Epithelial cell of proximal tubule (primary cell): ENCODE measurements around the gene GLRX. TPM values are rescaled to one million over a fixed set of nuclear protein-coding genes. Genes with fewer than 3 reads are reported as not detected.

ENCODE experiments used
- DNase-seq: peaks from one replicate; pipeline ENCODE4 v3.0.0-alpha.2; 2011; ENCODE audit warnings: low read depth
- H3K4me3 ChIP-seq: 2 replicates; pipeline ENCODE4 v1.5.1; 2011; ENCODE audit warnings: low read depth, mild to moderate bottlenecking, low read length
- CTCF ChIP-seq: conservative IDR thresholded peaks from 2 replicates; pipeline ENCODE4 v1.5.1; 2012; ENCODE audit warnings: low read depth, mild to moderate bottlenecking, low read length
- total RNA-seq: library from RNA; depleted of rRNA; stranded (reverse); fragments of >200 nt; gene quantifications from 2 replicates; pipeline ENCODE4 v1.2.3, GENCODE V29; 2015

The GLRX gene
- total RNA-seq, 1 donor from 2014 or later, result 147 TPM

- DNase-seq, result no peak
- peak overlapping the region; percentile 100 for H3K4me3 ChIP-seq
- TF ChIP-seq CTCF, result no peak
Measured at GRCh38 chr5:95822043-95822541, 434 bp downstream of the GLRX start.

DNA sequence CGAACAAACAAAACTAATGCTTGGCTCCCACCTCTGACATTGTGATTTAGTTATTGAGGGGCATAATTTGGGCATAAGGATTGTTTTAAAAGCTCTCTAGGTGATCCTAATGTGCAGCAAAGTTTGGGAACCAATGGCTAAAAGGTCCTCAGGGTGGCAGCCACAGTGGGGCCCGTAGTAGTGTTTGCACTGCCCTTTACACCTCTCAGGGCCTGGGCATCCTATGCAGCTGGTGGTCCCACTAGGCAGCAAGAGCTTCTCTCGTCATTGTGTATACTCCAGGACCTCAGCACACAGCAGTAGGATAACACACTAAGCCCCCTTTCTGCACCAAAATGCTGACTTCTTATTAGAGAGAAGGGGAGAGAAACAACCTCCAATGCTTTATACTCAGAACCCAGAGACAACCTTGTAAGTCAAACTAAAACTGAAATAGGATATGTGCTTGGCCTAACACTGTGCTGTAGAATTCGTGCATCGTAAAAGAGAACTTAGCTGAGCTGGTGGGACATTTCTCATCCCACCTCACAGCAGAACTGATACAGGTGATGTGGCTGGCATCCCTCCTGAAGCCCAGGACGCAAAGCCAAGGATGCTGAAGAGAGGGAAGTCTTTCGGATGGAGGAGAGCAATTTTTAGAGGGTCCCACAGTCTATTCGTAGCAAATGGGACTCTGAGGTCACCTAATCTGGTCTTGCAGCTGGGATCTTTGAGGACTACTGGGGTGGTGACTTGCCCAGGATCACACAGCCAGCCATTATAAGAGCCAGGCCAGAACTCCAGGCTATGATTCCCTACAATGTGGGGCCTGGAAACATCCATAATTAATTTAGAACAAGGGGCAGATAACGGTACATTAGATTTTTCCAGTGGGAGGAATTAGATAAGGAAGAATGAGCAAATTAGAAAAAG, 1.2 kb downstream of the GLRX start:
- DNase-seq, result no peak
- no peak for TF ChIP-seq CTCF

DNA sequence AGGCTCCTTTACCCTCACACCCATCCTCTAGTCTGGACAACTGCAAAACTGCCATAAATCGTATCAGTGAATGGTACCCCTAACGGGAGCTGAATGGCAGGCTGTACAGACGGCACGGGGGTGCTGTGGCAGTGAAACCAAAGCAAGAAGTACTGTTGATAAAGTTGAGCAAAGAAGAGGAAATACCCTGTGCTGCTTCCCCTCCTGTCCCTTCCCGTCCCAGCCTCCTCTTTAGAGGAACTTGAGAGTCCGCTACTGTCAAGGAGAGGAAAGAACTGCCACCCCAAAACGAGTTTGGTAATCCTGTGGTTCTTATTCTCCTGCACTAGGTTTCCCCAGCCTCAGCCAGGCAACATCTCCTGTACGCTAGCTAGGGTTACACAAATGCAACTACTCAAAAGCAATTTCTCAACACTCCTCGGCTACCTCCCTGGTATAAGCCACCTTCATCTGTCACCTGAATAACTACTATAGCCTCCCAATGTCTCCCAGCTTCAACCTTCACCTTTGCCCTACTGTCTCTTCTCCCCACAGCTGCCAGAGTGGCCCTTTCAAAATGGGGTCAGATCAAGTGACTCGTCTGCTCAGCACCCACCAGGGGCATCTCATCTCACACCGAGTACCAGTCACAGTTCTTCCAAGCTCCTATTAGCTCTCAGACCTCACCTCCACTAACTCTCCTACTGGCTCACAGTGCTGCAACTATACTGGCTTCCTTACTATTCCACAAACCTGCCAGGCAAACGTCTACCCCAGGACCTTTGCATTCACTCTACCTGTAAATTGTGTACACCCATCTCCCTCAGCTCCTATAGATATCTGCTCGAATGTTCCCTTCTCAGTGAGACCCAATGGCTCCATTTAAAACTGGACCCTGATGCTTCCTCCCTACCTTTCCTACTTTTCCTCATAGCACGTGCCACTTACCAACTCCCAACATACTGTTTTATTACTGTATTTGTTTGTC, 4.1 kb downstream of the GLRX start:
- peak overlapping the region; percentile 100 for H3K4me3 ChIP-seq

More for the DNA sequence above, 1.2 kb downstream of the GLRX start:
- H3K4me3 ChIP-seq, result peak overlapping the region; percentile 100

DNA sequence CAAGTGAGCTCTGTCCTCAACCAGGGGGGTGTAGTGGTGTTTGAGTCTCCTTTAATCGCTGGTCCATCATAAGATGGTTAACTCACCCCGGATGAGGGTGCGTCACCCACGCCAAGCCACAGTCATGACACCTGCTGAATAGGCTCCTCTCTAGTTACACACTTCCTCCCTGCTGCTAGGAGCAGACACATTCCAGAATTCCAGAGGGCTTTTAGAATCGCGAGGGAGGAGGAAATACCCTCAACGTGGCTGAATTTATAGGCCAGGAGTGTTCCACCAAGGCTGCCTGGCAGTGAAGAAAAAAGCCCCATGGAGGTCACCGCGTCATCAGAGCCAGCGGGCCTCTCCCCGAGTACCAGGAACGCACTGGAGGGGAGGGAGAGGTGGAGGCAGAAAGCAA, 5.1 kb downstream of the GLRX start:
- no peak for TF ChIP-seq CTCF
- peak; percentile 85 for DNase-seq
- peak overlapping the region; percentile 100 for H3K4me3 ChIP-seq

More for the DNA sequence above, 4.1 kb downstream of the GLRX start:
- no peak for DNase-seq
- TF ChIP-seq CTCF, result peak; percentile 17

GRCh38 chr5:95816776-95817175, 5.8 kb downstream of the GLRX start:
- H3K4me3 ChIP-seq, result no peak overlapping the region
- no peak for TF ChIP-seq CTCF
- DNase-seq, result no peak

DNA sequence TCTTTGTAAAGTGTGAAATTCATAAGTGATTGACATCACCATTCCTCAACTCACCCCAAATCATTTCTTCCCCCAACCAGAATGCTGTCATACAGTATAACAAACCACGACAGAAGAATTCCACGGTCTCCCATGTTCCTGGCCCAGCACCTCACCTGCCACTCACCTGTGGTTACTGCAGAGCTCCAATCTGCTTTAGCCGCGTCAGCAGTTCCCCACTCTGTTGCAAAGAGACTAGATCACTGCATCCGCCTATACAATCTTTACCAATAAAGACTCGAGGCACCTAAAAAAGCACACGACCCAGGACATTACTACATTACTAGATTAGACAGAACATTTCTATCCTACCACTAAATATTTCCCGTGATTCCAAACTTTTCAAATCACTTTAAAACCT, 6.2 kb downstream of the GLRX start:
- no peak overlapping the region for H3K4me3 ChIP-seq
- no peak for TF ChIP-seq CTCF

More for the DNA sequence above, 6.2 kb downstream of the GLRX start:
- DNase-seq, result no peak
